IMR-90 (cell line): Measurements from ENCODE around the gene RPS6KA2.

ENCODE experiments used
- CTCF ChIP-seq: conservative IDR thresholded peaks from 2 replicates; pipeline ENCODE4 v1.5.1; 2012; ENCODE audit warnings: mild to moderate bottlenecking, low read depth, low read length, improper control_type of control experiment
- POLR2A ChIP-seq: IDR thresholded peaks from 2 replicates; pipeline ENCODE4 v1.6.1; 2012; ENCODE audit warnings: mild to moderate bottlenecking, low read depth, low read length
- RAD21 ChIP-seq: IDR thresholded peaks from 2 replicates; pipeline ENCODE4 v1.6.1; 2012; ENCODE audit warnings: low read length, improper control_type of control experiment

DNA sequence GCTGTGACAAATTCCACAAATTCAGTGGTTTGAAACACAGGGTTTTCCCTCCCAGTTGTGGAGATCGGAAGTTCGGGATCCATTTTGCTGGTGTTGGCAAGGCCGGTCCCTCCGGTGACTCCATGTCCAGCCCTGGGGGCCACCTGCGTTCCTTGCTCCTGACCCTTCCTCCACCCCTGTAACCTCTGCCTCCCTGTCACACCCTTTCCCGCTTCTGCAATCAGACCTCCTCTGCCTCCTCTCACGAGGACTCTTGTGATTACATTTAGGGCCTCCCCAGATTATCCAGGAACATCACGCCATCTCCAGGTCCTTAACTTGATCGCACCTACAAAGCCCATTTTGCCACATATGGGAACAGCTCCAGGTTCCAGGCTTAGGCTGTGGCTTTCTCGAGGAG is 12.5 kb downstream of the RPS6KA2 start:
- TF ChIP-seq RAD21 (no peak), POLR2A (no peak), CTCF (no peak)
